ENCODE results near the gene GATM.
"Not testable (repeated sequence)": the region's sequence is repeated elsewhere in the genome, so short reads cannot be mapped to it uniquely, and the experiment has no call there.

Gene GATM

GRCh38 chr15:45351227-45351626, 27.1 kb downstream of the GATM start:
- DNase-seq (ENCODE audit: low spot score) = no peak

- no peak for DNase-seq (ENCODE audit: low spot score)
Measured at GRCh38 chr15:45349623-45350022, 28.7 kb downstream of the GATM start.

GRCh38 chr15:45347989-45348388, 30.4 kb downstream of the GATM start:
- no peak for DNase-seq (ENCODE audit: low spot score)

- DNase-seq (ENCODE audit: low spot score) = no peak
Measured at GRCh38 chr15:45347033-45347432, 31.3 kb downstream of the GATM start.

DNA sequence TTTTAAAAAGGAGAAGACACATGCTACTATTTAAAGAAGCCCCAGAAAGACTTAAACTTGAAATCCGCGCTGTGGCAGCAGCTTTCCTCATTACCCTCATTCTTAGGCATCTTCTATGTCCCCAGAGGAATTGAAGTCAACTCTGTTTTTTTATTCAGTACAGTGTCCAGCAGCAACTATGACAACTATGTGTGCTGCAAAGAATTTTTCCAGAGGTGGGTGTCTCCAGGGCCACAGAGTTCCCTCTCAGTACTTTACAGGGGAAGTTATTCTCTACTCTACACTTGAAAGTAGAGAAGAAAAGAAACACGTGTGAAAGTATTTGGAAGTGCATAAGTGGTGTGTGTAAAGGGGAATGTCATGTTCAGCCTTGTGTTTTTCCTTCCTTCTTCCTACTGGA, 32.0 kb downstream of the GATM start:
- DNase-seq (ENCODE audit: low spot score) = no peak

DNA sequence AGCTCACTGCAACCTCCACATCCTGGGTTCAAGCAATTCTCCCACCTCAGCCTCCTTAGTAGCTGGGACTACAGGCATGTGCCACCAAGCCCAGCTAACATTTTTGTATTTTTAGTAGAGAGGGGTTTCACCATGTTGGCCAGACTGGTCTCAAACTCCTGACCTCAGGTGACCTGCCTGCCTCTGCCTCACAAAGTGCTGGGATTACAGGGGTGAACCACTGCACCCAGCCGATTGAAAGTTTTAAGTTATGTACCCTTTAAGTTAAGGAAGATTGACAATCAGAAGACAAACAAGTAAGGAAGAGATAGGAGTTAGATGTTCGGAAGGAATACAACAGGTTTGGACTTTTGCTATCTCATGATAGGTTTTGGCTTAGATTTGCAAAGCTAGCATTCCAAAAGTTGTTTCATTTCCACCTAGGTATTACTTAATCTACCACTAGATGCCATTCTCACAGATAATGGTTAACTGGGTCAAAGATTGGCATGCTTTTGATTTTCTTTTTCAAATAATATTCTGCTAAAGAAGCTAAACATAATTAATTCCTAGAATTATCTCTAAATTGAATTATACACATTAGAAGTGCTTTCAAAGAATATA, 35.0 kb downstream of the GATM start:
- DNase-seq (ENCODE audit: low spot score) = no peak

DNA sequence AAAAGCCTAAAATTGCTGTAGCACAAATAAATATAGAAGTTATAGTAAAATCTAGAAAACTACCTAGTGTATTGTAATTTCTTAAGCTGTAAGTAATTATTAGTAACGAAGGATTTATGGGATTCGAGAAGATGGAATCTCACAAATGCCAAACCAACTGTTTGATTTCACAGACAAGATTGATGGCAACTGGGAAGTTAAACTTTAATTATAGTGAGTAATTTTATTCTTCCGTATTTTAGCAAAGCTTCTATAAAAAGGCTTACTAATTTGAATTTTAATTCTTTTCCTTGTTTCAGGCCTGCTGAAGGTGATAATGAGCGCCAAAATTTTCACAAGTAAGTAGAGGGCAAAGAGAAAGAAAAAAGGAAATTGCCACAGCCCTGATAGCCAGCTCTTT, 36.6 kb downstream of the GATM start:
- DNase-seq (ENCODE audit: low spot score) = no peak

- no peak for DNase-seq (ENCODE audit: low spot score)
Measured at GRCh38 chr15:45340429-45340828, 37.9 kb downstream of the GATM start.

GRCh38 chr15:45338417-45338816, 39.9 kb downstream of the GATM start:
- DNase-seq (ENCODE audit: low spot score) = no peak

DNA sequence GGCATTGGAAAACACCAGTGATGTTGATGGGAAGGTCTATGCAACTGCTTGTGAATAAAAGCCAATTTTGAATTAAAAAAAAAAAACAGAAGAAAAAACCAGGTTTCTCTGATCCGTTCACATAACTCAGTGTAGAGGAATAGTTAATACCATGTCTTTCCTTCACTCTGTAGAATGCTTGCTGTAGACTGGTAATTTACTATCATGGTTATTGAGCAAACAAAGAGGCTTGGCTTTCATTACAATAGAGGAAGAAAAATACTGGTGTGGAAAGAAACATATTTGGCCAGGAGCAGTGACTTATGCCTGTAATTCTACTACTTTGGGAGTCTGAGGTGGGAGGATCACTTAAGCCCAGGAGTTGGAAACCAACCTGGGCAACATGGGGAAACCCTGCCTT, 41.1 kb downstream of the GATM start:
- no peak for DNase-seq (ENCODE audit: low spot score)

DNA sequence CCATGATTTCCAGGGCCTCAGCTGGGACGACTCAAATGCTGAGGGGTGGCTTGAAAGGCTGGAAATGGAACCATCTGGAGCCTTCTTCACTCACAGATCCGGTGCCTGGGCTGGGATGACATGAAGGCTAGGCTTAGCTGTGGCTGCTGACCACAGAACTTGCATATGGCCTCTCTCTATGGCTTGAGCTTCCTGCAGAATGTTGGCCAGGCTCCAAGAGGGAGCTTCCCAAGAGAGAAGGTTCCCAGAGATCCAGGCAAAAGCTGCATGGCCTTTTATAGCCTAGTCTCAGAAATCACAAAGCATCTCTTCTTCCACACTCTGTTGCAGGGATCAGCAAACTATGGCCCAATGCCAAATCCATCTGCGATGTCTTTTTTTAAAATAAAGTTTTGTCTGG, 44.8 kb downstream of the GATM start:
- DNase-seq (ENCODE audit: low spot score) = no peak

GRCh38 chr15:45332694-45333093, 45.6 kb downstream of the GATM start:
- no peak for DNase-seq (ENCODE audit: low spot score)

- no peak for DNase-seq (ENCODE audit: low spot score)
Measured at GRCh38 chr15:45331972-45332371, 46.4 kb downstream of the GATM start.

- DNase-seq (ENCODE audit: low spot score) = no peak
Measured at GRCh38 chr15:45328663-45329062, 49.7 kb downstream of the GATM start.

DNA sequence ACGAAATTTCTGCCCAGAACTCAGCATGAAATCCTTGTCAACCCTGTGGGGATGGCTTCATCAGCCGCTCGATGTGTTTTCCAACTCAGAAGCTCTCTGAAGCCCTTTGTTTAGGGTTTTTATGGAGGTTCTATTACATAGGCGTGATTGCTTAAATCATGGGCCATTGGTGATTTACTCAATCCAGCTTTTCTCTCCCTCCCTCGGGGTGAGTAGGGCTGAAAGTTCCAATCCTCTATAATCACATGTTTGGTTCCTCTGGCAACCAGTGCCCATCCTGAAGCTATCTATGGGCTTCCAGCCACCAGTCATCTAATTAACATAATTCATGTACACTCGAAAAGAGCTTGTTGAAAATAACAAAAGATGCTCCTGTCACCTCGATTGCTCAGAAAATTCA, 51.6 kb downstream of the GATM start:
- no peak for DNase-seq (ENCODE audit: low spot score)

DNA sequence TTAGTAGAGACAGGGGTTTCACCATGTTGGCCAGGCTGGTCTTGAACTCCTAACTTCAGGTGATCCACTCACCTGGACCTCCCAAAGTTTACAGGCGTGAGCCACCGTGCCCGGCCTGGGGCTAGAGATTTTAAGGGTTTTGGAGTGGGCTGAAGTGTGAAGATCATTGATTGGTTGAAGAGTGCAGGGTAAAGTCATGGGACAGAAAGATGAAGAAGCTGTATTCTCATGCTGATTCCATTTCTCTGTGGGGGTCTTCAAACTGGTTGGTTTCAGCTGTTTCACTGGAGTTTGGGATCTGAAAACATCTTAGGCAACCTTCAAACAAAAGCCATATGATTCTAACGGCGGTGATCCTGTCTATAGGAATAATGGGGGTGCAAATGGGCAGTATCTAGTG, 52.1 kb downstream of the GATM start:
- DNase-seq (ENCODE audit: low spot score) = no peak

DNA sequence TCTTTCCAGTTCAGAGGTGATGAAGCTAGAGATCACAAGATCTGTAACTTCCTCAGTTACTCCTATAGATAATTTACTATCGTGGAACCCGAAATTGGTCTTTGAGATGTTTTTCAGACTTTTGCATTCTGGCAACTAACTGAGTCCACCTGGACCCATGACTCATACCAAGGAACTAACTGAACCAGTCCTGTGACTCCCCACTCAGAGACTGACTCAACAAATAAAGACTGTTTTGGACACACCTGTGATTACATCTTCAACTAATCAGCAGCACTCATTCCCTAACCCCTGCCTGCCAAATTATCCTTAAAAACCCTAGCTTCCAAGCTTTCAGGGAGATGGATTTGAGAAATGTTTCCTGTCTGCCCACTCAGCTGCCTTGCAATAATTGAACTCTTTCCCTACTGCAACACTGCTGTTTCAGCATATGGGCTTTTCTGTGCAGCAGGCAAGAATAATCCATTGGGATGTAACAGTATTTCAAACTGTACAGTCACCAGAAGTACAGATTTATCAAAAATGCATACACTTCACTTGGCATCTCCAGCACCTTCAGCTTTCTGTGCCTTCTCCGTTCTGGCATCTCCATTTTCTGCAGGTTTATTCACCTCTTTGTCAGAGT, 57.7 kb downstream of the GATM start:
- DNase-seq (ENCODE audit: low spot score) = no peak

DNA sequence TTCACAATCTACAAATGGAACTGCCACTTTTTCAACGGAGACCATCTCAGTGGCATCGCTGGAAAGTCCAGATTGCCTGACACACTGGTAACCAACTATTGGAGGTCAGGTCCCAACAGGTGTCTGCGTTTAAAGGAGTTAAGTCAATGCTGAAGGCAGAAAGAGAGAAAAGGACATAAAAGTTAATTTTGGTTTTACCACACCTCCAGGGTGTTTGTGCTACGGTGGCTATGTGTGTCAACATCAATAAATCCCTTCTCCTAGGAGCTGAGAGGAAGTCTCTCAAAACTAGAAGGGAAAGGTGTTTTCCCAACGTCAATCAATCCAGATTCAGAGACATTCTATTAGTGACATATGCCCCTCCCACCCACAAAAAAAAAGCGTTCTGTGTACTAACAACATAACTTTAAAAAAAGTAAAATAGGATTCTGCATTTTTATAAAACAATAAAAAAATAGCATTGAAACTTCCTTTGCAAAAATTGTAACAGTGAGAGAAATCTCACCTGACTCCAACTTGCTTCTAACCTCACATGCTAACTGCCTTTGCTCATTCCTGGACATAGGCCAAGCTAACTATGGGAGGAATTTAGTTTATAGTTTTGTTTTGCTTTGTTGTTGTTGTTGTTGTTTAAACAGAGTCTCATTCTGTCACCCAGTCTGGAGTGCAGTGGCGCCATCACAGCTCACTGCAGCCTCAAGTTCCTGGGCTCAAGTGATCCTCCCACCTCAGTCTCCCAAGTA, 58.7 kb downstream of the GATM start:
- DNase-seq (ENCODE audit: low spot score) = no peak

- no peak for DNase-seq (ENCODE audit: low spot score)
Measured at GRCh38 chr15:45314960-45315359, 63.4 kb downstream of the GATM start.

DNA sequence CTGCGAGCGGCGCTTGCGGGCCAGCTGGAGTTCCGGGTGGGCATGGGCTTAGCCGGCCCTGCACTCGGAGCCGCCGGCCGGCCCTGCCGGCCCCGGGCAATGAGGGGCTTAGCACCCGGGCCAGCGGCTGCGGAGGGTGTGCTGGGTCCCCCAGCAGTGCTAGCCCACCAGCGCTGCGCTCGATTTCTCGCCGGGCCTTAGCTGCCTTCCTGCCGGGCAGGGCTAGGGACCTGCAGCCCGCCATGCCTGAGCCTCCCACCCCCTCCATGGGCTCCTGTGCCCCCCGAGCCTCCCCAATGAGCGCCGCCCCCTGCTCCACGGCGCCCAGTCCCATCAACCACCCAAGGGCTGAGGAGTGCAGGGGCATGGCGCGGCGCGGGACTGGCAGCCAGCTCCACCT, 64.2 kb downstream of the GATM start:
- DNase-seq (ENCODE audit: low spot score) = not testable (repeated sequence)

Data from activated CD4-positive, alpha-beta T cell treated with anti-CD3 and anti-CD28 coated beads, Interleukin-2, Interleukin-4, amounts not matched to agents 100 ng/mL and 50 ng/mL, durations not matched to agents 16 hours and 8 hours (primary cell).